H9 (cell line): ENCODE data around the gene SP3. TPM values are rescaled to one million over a fixed set of nuclear protein-coding genes. Genes with fewer than 3 reads are reported as not detected.

Experiments used
- DNase-seq: peaks from one replicate; pipeline ENCODE4 v3.0.0-alpha.2; 2017
- H2AFZ ChIP-seq: one replicate; pipeline ENCODE4 v1.6.1; 2013; ENCODE audit warnings: mild to moderate bottlenecking, low read length, control low read depth, moderate library complexity
- H2AK5ac ChIP-seq: 2 replicates; pipeline ENCODE4 v1.6.1; 2013; ENCODE audit warnings: low read length, control low read depth, mixed read lengths; ENCODE audit not compliant: insufficient read length
- H2BK120ac ChIP-seq: one replicate; pipeline ENCODE4 v1.6.1; 2013; ENCODE audit warnings: low read depth, mild to moderate bottlenecking, low read length, control low read depth, inconsistent platforms; ENCODE audit not compliant: poor library complexity, severe bottlenecking
- H2BK12ac ChIP-seq: 2 replicates; pipeline ENCODE4 v1.6.1; 2013; ENCODE audit warnings: low read length, control low read depth, mixed read lengths, low read depth; ENCODE audit not compliant: insufficient read length
- H2BK15ac ChIP-seq: 2 replicates; pipeline ENCODE4 v1.6.1; 2013; ENCODE audit warnings: low read depth, low read length, control low read depth
- H2BK20ac ChIP-seq: one replicate; pipeline ENCODE4 v1.6.1; 2013; ENCODE audit warnings: low read depth, mild to moderate bottlenecking, low read length, control low read depth, inconsistent platforms; ENCODE audit not compliant: poor library complexity, severe bottlenecking
- H2BK5ac ChIP-seq: 2 replicates; pipeline ENCODE4 v1.6.1; 2013; ENCODE audit warnings: low read length, control low read depth, mixed read lengths; ENCODE audit not compliant: insufficient read length
- H3K14ac ChIP-seq: 2 replicates; pipeline ENCODE4 v1.6.1; 2013; ENCODE audit warnings: low read length, control low read depth; ENCODE audit not compliant: insufficient read depth
- H3K18ac ChIP-seq: 2 replicates; pipeline ENCODE4 v1.6.1; 2013; ENCODE audit warnings: low read depth, mild to moderate bottlenecking, mixed read lengths, low read length, control low read depth; ENCODE audit not compliant: insufficient read length
- H3K23ac ChIP-seq: 2 replicates; pipeline ENCODE4 v1.6.1; 2013; ENCODE audit warnings: low read length, control low read depth, mixed read lengths, low read depth; ENCODE audit not compliant: insufficient read length
- H3K23me2 ChIP-seq: 2 replicates; pipeline ENCODE4 v1.6.1; 2013; ENCODE audit warnings: low read depth, mild to moderate bottlenecking, mixed read lengths, low read length, control low read depth; ENCODE audit not compliant: insufficient read length, poor library complexity, severe bottlenecking
- H3K27ac ChIP-seq: 2 replicates; pipeline ENCODE4 v1.5.1; 2013; ENCODE audit warnings: low read length, control low read depth, mixed read lengths, low read depth; ENCODE audit not compliant: insufficient read length
- H3K27me3 ChIP-seq: 2 replicates; pipeline ENCODE4 v1.6.1; 2013; ENCODE audit warnings: low read length, control low read depth, inconsistent platforms; ENCODE audit not compliant: insufficient read depth
- H3K4ac ChIP-seq: 2 replicates; pipeline ENCODE4 v1.6.1; 2013; ENCODE audit warnings: low read depth, mild to moderate bottlenecking, control low read depth, inconsistent platforms, low read length, moderate library complexity
- H3K4me1 ChIP-seq: 2 replicates; pipeline ENCODE4 v1.6.1; 2013; ENCODE audit warnings: low read length, control low read depth, inconsistent platforms; ENCODE audit not compliant: insufficient read depth
- H3K4me2 ChIP-seq: 2 replicates; pipeline ENCODE4 v1.6.1; 2013; ENCODE audit warnings: low read length, control low read depth, mixed read lengths; ENCODE audit not compliant: insufficient read length, insufficient read depth
- H3K56ac ChIP-seq: 2 replicates; pipeline ENCODE4 v1.6.1; 2013; ENCODE audit warnings: low read depth, mild to moderate bottlenecking, mixed read lengths, low read length, control low read depth; ENCODE audit not compliant: insufficient read length
- H3K79me1 ChIP-seq: 2 replicates; pipeline ENCODE4 v1.6.1; 2013; ENCODE audit warnings: low read depth, mild to moderate bottlenecking, moderate library complexity, low read length, control low read depth, inconsistent platforms; ENCODE audit not compliant: insufficient read depth, poor library complexity, severe bottlenecking
- H3K79me2 ChIP-seq: 2 replicates; pipeline ENCODE4 v1.6.1; 2013; ENCODE audit warnings: low read length, control low read depth, inconsistent platforms; ENCODE audit not compliant: insufficient read depth
- H3K9ac ChIP-seq: 2 replicates; pipeline ENCODE4 v1.6.1; 2013; ENCODE audit warnings: low read length, control low read depth, mixed read lengths; ENCODE audit not compliant: insufficient read length; ENCODE audit errors: extremely low read depth
- H3K9me3 ChIP-seq: one replicate; pipeline ENCODE4 v1.6.1; 2013; ENCODE audit warnings: low read depth, low read length, inconsistent platforms; ENCODE audit not compliant: control insufficient read depth
- H3T11ph ChIP-seq: one replicate; pipeline ENCODE4 v1.6.1; 2013; ENCODE audit warnings: mild to moderate bottlenecking, low read length, control low read depth, inconsistent platforms
- H4K20me1 ChIP-seq: one replicate; pipeline ENCODE4 v1.6.1; 2013; ENCODE audit not compliant: control insufficient read depth, insufficient read length, insufficient read depth
- H4K5ac ChIP-seq: 2 replicates; pipeline ENCODE4 v1.6.1; 2013; ENCODE audit warnings: low read depth, mild to moderate bottlenecking, mixed read lengths, low read length, control low read depth; ENCODE audit not compliant: insufficient read length
- H4K8ac ChIP-seq: replicated peaks from 2 replicates; pipeline ENCODE4 v1.6.1; 2013; ENCODE audit warnings: low read length, control low read depth, mixed read lengths, low read depth; ENCODE audit not compliant: insufficient read length
- H4K91ac ChIP-seq: 2 replicates; pipeline ENCODE4 v1.6.1; 2013; ENCODE audit warnings: low read depth, mild to moderate bottlenecking, moderate library complexity, mixed read lengths, low read length, control low read depth; ENCODE audit not compliant: insufficient read length
- H3K27ac Mint-ChIP-seq, 3 experiments: 2 replicates in 2 of 3; 3 replicates in 1 of 3; pipeline ENCODE4 v1.8.0; 2020 to 2021; ENCODE audit warnings: mixed read lengths in 3 of 3, mild to moderate bottlenecking in 1 of 3, moderate library complexity in 1 of 3
- H3K27me3 Mint-ChIP-seq: 2 replicates; pipeline ENCODE4 v1.8.0; 2021; ENCODE audit warnings: low read depth, mild to moderate bottlenecking, moderate library complexity, mixed read lengths
- H3K36me3 Mint-ChIP-seq, 3 experiments: 2 replicates in 2 of 3; 3 replicates in 1 of 3; pipeline ENCODE4 v1.8.0; 2020 to 2021; ENCODE audit warnings: low read depth in 3 of 3, mixed read lengths in 3 of 3; ENCODE audit not compliant: insufficient read depth in 1 of 3
- H3K4me1 Mint-ChIP-seq, 2 experiments: 2 replicates each; pipeline ENCODE4 v1.8.0; 2020; ENCODE audit warnings: mixed read lengths in 2 of 2
- H3K4me3 Mint-ChIP-seq, 2 experiments: 2 replicates in 1 of 2; 3 replicates in 1 of 2; pipeline ENCODE4 v1.8.0; 2020 to 2021; ENCODE audit warnings: mild to moderate bottlenecking in 2 of 2, mixed read lengths in 2 of 2, moderate library complexity in 1 of 2
- H3K9me3 Mint-ChIP-seq, 2 experiments: 2 replicates in 1 of 2; 3 replicates in 1 of 2; pipeline ENCODE4 v1.8.0; 2020; ENCODE audit warnings: mild to moderate bottlenecking in 2 of 2, mixed read lengths in 2 of 2, moderate library complexity in 1 of 2
- WGBS: extraction: QIAGEN DNeasy Blood & Tissue Kit; methylation state at CpG from one replicate; pipeline ENCODE4 v1.1.7; 2013; ENCODE audit warnings: missing lambda C conversion rate, low lambda C conversion rate, mixed read lengths; ENCODE audit not compliant: insufficient read length; ENCODE audit errors: extremely low coverage; 5-methylcytosine and 5-hydroxymethylcytosine counted together
- total RNA-seq: library from RNA; stranded (reverse); gene quantifications from 2 replicates; pipeline ENCODE4 v1.2.1, GENCODE V29; 2021
- TF ChIP-seq, protein P1 (sequence below): fragments of 200-600 bp; sonication (generic); conservative IDR thresholded peaks from 3 replicates; pipeline ENCODE4 v1.8.0; 2021; ENCODE audit warnings: antibody characterized with exemption, mild to moderate bottlenecking

The SP3 gene
- total RNA-seq, 1 experiment from 2014 or later = 86.3 TPM

DNA sequence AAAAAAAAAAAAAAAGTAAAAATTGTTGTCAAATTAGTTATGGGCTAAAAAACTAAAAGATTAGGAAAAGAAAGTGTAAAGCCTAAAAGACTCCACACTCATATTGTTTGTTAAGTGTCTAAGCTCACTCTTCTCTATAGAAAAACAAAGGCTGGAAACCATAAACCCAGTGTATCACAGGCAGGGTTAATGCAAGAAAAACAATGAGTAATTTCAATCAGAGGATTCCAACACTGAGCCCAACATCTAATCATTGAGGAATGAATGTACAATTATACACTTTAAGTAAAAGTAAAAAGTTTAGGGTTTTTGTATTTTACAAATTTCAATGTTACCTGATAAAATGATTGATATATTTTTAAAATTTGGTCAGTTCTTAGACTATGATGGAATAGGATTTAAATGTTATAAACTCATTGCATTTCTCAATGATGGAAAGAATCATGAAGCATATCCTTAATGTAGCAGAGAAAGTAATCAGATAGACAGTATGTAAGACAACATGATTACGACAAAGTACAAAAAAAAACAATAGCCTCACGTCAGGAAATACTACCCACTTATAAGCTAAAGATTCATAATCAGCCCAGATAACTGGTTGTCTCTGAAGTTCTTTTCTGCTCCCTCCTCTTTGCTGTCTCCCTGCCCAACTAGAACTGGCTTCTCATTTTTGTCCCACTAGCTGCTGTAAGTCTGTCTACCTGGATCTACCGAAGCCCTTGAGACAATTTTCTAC, 44.5 kb upstream of the SP3 start:
- DNase-seq = no peak
- Histone ChIP-seq H2AFZ (no peak overlapping the region), H3K9me3 (no peaks in the 10 kb centered on the region), H3K4me1 (peaks cover 4% of the 10 kb centered on the region; the same call in 1 of the 2 replicates), H2BK15ac (no peak overlapping the region), H2BK120ac (no peak overlapping the region), H4K5ac (no peak overlapping the region), H3K27me3 (no peaks in the 10 kb centered on the region), H3K23ac (no peak overlapping the region), H2BK12ac (no peak overlapping the region), H4K20me1 (no peaks in the 10 kb centered on the region), H3T11ph (no peak overlapping the region), H3K14ac (no peak overlapping the region), H3K79me2 (no peaks in the 10 kb centered on the region), H2BK5ac (no peak overlapping the region), H3K27ac (no peak overlapping the region), H3K23me2 (peaks cover 7% of the 10 kb centered on the region), H3K4me2 (no peak overlapping the region), H2BK20ac (no peak overlapping the region), H3K79me1 (no peaks in the 10 kb centered on the region), H2AK5ac (no peak overlapping the region), H3K4ac (no peak overlapping the region), H3K9ac (no peak overlapping the region), H4K91ac (no peak overlapping the region), H4K8ac (no peak overlapping the region), H3K56ac (no peak overlapping the region), H3K18ac (no peak overlapping the region)
- no peaks in the 10 kb centered on the region for H3K9me3 Mint-ChIP-seq
- TF ChIP-seq, protein P1, sequence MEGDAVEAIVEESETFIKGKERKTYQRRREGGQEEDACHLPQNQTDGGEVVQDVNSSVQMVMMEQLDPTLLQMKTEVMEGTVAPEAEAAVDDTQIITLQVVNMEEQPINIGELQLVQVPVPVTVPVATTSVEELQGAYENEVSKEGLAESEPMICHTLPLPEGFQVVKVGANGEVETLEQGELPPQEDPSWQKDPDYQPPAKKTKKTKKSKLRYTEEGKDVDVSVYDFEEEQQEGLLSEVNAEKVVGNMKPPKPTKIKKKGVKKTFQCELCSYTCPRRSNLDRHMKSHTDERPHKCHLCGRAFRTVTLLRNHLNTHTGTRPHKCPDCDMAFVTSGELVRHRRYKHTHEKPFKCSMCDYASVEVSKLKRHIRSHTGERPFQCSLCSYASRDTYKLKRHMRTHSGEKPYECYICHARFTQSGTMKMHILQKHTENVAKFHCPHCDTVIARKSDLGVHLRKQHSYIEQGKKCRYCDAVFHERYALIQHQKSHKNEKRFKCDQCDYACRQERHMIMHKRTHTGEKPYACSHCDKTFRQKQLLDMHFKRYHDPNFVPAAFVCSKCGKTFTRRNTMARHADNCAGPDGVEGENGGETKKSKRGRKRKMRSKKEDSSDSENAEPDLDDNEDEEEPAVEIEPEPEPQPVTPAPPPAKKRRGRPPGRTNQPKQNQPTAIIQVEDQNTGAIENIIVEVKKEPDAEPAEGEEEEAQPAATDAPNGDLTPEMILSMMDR = no peak
- no CpG with 5 or more reads among the region's 3 CpGs for WGBS
- H3K4me3 Mint-ChIP-seq = no peak overlapping the region
- no peaks in the 10 kb centered on the region; a peak in 1 of 7 replicates for H3K36me3 Mint-ChIP-seq
- peaks cover 24% of the 10 kb centered on the region in 2 experiments for H3K4me1 Mint-ChIP-seq
- no peak overlapping the region for H3K27ac Mint-ChIP-seq
- peaks cover 12% of the 10 kb centered on the region for H3K27me3 Mint-ChIP-seq
